Astrocyte of the cerebellum (primary cell): Measurements from ENCODE around the gene IL7R.

Experiments used
- DNase-seq: peaks from one replicate; pipeline ENCODE4 v3.0.0-alpha.2; 2011; ENCODE audit warnings: low read depth
- H3K4me3 ChIP-seq: 2 replicates; pipeline ENCODE4 v1.5.1; 2011; ENCODE audit warnings: mild to moderate bottlenecking, low read depth, low read length, moderate library complexity
- CTCF ChIP-seq: IDR thresholded peaks from 2 replicates; pipeline ENCODE4 v1.5.1; 2012; ENCODE audit warnings: low read length, low read depth, moderate library complexity, mild to moderate bottlenecking; ENCODE audit errors: missing control alignments
- in situ Hi-C: cut with HindIII; loops from 2 replicates; pipeline ENCODE4 v1.10.0; 2017; ENCODE audit warnings: low sequenced_read_pairs

The IL7R gene

GRCh38 chr5:35878079-35878478 lies 21.4 kb downstream of the IL7R start:
- no peak overlapping the region for H3K4me3 ChIP-seq
- DNase-seq: no peak
- in situ Hi-C loops: no loop called here
- TF ChIP-seq CTCF: no peak

- no peak overlapping the region for H3K4me3 ChIP-seq
- in situ Hi-C loops: no loop called here
- TF ChIP-seq CTCF: no peak
- DNase-seq: no peak
Observed at GRCh38 chr5:35879096-35879495, 22.4 kb downstream of the IL7R start.

- H3K4me3 ChIP-seq: no peak overlapping the region
- in situ Hi-C loops: no loop called here
- no peak for TF ChIP-seq CTCF
- DNase-seq: no peak
Observed at GRCh38 chr5:35879649-35880048, 23.0 kb downstream of the IL7R start.

GRCh38 chr5:35880156-35880555 lies 23.5 kb downstream of the IL7R start:
- in situ Hi-C loops: no loop called here
- no peak for TF ChIP-seq CTCF
- no peak overlapping the region for H3K4me3 ChIP-seq
- no peak for DNase-seq

GRCh38 chr5:35881758-35882157 lies 25.1 kb downstream of the IL7R start:
- H3K4me3 ChIP-seq: no peak overlapping the region
- TF ChIP-seq CTCF: no peak
- no peak for DNase-seq
- in situ Hi-C loops: no loop called here

GRCh38 chr5:35884191-35884769 lies 27.6 kb downstream of the IL7R start:
- H3K4me3 ChIP-seq: no peak overlapping the region
- in situ Hi-C loops: no loop called here
- DNase-seq: peak; percentile 37
- no peak for TF ChIP-seq CTCF

GRCh38 chr5:35884773-35885172 lies 28.1 kb downstream of the IL7R start:
- TF ChIP-seq CTCF: no peak
- in situ Hi-C loops: no loop called here
- no peak for DNase-seq
- no peak overlapping the region for H3K4me3 ChIP-seq
